Neural cell (in vitro differentiated cells): Measurements from ENCODE around the gene BTBD3.

ENCODE experiments used
- POLR2AphosphoS5 ChIP-seq: IDR thresholded peaks from 2 replicates; pipeline ENCODE4 v1.6.1; 2012
- TAF1 ChIP-seq: IDR thresholded peaks from 2 replicates; pipeline ENCODE4 v1.6.1; 2012; ENCODE audit warnings: low read depth
- TF ChIP-seq, protein P1 (sequence below): fragments of 450-650 bp; IDR thresholded peaks from 2 replicates; pipeline ENCODE4 v1.5.1; 2014; ENCODE audit warnings: antibody characterized with exemption, mild to moderate bottlenecking, moderate library complexity; ENCODE audit not compliant: poor library complexity, severe bottlenecking

GRCh38 chr20:11901127-11901526, 16.6 kb upstream of the BTBD3 start:
- TF ChIP-seq, protein P1, sequence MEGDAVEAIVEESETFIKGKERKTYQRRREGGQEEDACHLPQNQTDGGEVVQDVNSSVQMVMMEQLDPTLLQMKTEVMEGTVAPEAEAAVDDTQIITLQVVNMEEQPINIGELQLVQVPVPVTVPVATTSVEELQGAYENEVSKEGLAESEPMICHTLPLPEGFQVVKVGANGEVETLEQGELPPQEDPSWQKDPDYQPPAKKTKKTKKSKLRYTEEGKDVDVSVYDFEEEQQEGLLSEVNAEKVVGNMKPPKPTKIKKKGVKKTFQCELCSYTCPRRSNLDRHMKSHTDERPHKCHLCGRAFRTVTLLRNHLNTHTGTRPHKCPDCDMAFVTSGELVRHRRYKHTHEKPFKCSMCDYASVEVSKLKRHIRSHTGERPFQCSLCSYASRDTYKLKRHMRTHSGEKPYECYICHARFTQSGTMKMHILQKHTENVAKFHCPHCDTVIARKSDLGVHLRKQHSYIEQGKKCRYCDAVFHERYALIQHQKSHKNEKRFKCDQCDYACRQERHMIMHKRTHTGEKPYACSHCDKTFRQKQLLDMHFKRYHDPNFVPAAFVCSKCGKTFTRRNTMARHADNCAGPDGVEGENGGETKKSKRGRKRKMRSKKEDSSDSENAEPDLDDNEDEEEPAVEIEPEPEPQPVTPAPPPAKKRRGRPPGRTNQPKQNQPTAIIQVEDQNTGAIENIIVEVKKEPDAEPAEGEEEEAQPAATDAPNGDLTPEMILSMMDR: no peak
- no peak for TF ChIP-seq POLR2AphosphoS5
- no peak for TF ChIP-seq TAF1
